Globus pallidus (tissue), 1 donor: Measurements from ENCODE around the gene MAOA.

Experiments used
- DNase-seq: peaks from one replicate; pipeline ENCODE4 v3.0.0-alpha.2; 2015; ENCODE audit warnings: low spot score

The MAOA gene

DNA sequence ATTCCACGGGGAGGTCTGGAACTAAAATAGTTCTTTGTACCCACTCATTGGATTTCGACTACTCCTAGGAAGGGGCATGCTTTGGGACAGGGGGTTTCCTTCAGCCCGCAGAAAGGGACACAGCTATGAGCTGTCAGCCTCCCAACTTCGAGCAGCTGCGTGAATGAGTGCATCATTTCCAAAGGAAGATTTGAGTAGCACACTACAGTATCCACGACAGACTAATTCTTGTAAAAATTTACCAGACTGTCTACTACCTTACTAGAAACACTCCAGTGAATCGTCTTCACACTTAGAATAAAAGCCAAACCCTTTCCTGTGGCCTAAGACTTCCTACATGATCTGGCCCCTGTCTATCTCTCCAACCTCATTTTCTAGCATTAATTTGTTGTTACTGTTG is 101.9 kb downstream of the MAOA start:
- no peak for DNase-seq

DNA sequence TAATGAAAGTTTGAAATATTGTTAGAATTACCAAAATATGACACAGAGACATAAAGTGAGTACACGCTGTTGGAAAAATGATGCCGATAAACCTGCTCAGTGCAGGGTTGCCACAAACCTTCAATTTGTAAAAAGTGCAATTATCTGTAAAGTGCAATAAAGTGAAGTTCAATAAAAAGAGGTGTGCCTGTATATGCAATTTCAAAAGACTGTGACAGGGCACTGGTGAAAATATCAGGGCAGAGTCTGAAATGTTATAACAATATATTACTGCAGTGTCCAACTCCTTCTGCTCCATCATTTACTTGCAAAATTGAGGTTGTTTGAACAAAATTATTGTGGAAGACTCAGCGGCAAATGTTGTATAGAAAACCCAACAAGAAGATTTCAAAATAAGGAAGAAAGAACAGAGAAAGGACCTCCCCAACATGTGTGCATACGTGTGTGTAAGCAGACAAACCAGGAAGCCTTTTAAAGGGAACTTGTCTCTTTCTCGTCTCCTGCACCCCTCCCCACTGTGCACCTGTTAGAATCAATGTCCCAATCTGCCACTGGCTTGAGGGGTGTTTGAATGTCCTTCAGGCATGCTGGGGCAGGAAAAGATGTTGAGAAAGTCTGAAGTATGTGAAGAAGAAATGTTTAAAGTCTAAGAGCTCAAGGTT is 130.0 kb downstream of the MAOA start:
- DNase-seq, result no peak
